HepG2 (cell line): ENCODE results near the gene PPY. TPM values are rescaled to one million over a fixed set of nuclear protein-coding genes. Genes with fewer than 3 reads are reported as not detected.

Source experiments
- ATAC-seq: fragments of 200-7000 bp; cut with Tn5 transposase; 3 replicates; pipeline ENCODE4 v1.9.1; 2020; ENCODE audit warnings: mild to moderate bottlenecking, moderate library complexity
- BruUV-seq: library from RNA; stranded (reverse); fragments of 400-500 nt; replicated peaks from 2 replicates; lab custom pipeline; 2021; lab: Mats Ljungman, UMichigan
- CTCF ChIA-PET: fragments of 300-600 bp; formaldehyde crosslinking; extraction: SDS; loops from one replicate; lab custom pipeline; 2021; ENCODE audit warnings: low total read pairs, inconsistent platforms, low intra/inter-chr PET ratio; lab: Yijun Ruan, JAX
- POLR2A ChIA-PET: fragments of 350-600 bp; sonication (Branson Sonifier 250); formaldehyde crosslinking; loops from one replicate; lab custom pipeline; 2020; ENCODE audit warnings: antibody characterized with exemption, inconsistent platforms; lab: Yijun Ruan, JAX
- DNase-seq: peaks from one replicate; pipeline ENCODE4 v3.0.0-alpha.2; 2015; ENCODE audit warnings: low spot score
- FAIRE-seq: peaks from 3 replicates; lab custom pipeline; 2011; peaks lifted over from hg19 to GRCh38; lab: Jason Lieb, UNC
- H2AFZ ChIP-seq: one replicate; pipeline ENCODE4 v1.6.1; 2011; ENCODE audit warnings: low read length, inconsistent platforms
- H3K27ac ChIP-seq: fragments of 300-600 bp; 3 replicates; pipeline ENCODE4 v1.8.0; 2011; ENCODE audit warnings: mixed run types, mild to moderate bottlenecking, mixed read lengths, low read length, inconsistent platforms; ENCODE audit not compliant: insufficient read depth; ENCODE audit errors: extremely low read length
- H3K27me3 ChIP-seq, 2 experiments: fragments of 200-600 bp in 1 of 2; 2 replicates in 1 of 2; 3 replicates in 1 of 2; pipeline versions ENCODE4 v1.6.0 to v1.8.0; 2011; ENCODE audit warnings: low read length in 2 of 2, mild to moderate bottlenecking in 2 of 2, moderate library complexity in 2 of 2, inconsistent platforms in 1 of 2; ENCODE audit not compliant: insufficient read depth in 2 of 2, control insufficient read depth in 1 of 2
- H3K36me3 ChIP-seq, 2 experiments: fragments of 200-600 bp in 1 of 2; replicated peaks in 1 of 2; 2 replicates in 1 of 2; 3 replicates in 1 of 2; pipeline versions ENCODE4 v1.5.1 to v1.8.0; 2011; ENCODE audit warnings: low read length in 2 of 2, inconsistent platforms in 1 of 2; ENCODE audit not compliant: insufficient read depth in 2 of 2, control insufficient read depth in 1 of 2
- H3K4me1 ChIP-seq: 2 replicates; pipeline ENCODE4 v1.5.1; 2012; ENCODE audit warnings: low read length, inconsistent platforms; ENCODE audit not compliant: insufficient read depth
- H3K4me2 ChIP-seq: 2 replicates; pipeline ENCODE4 v1.6.0; 2011; ENCODE audit warnings: low read depth, low read length, inconsistent platforms
- H3K4me3 ChIP-seq, 3 experiments: fragments of 200-600 bp in 1 of 3; sonication (generic), shearing (Covaris generic) in 1 of 3; replicated peaks in 1 of 3; 2 replicates each; pipeline ENCODE4 v1.5.1; 2011 to 2016; ENCODE audit warnings: low read length in 3 of 3, inconsistent platforms in 2 of 3, low read depth in 2 of 3, mild to moderate bottlenecking in 2 of 3, control low read depth in 1 of 3, mixed read lengths in 1 of 3; ENCODE audit not compliant: insufficient read depth in 1 of 3
- H3K79me2 ChIP-seq: one replicate; pipeline ENCODE4 v1.6.1; 2011; ENCODE audit warnings: low read length, inconsistent platforms; ENCODE audit not compliant: insufficient read depth
- H3K9ac ChIP-seq: 2 replicates; pipeline ENCODE4 v1.6.0; 2011; ENCODE audit warnings: mild to moderate bottlenecking, low read depth, low read length, inconsistent platforms; ENCODE audit not compliant: insufficient read depth
- H3K9me3 ChIP-seq: 2 replicates; pipeline ENCODE4 v1.5.1; 2012; ENCODE audit warnings: mild to moderate bottlenecking, low read length
- H4K20me1 ChIP-seq: 2 replicates; pipeline ENCODE4 v1.6.0; 2011; ENCODE audit warnings: inconsistent platforms, mild to moderate bottlenecking, low read length, moderate library complexity; ENCODE audit not compliant: insufficient read depth
- DRAP1 ChIP-seq: IDR thresholded peaks from 2 replicates; pipeline ENCODE4 v1.6.1; 2016; ENCODE audit warnings: missing genetic modification reagents, missing compliant biosample characterization
- HOXA9 ChIP-seq: sonication (generic); formaldehyde crosslinking; IDR thresholded peaks from 2 replicates; pipeline ENCODE4 v1.8.1; 2022; ENCODE audit warnings: missing genetic modification reagents, mild to moderate bottlenecking, moderate library complexity, borderline replicate concordance
- WGBS: methylation state at CpG from one replicate; pipeline ENCODE4 v1.1.6; 2017; ENCODE audit warnings: low lambda C conversion rate; 5-methylcytosine and 5-hydroxymethylcytosine counted together
- in situ Hi-C: cut with HindIII; loops from 2 replicates; pipeline ENCODE4 v1.10.0; 2017; ENCODE audit warnings: low pct_unique_long_range_greater_than_20kb; ENCODE audit not compliant: extremely low pct_ligation_motif_present
- intact Hi-C: fragments of 100-400 bp; cut with micrococcal nuclease; formaldehyde crosslinking; loops from one replicate; pipeline ENCODE4 v1.10.0; 2022; ENCODE audit not compliant: unreplicated experiment
- polyA plus RNA-seq, 8 experiments: library from polyadenylated mRNA; depleted of rRNA in 3 of 8; stranded (reverse) in 7 of 8; unstranded in 1 of 8; fragments of >200 nt; fragmentation: Illumina TruSeq in 4 of 8; extraction: Trizol in 4 of 8; gene quantifications; 2 replicates each; pipeline versions ENCODE4 v1.2.1 to v1.2.3, GENCODE V29; 2011 to 2016; ENCODE audit warnings: low read depth in 4 of 8, missing spikeins in 1 of 8, mixed read lengths in 1 of 8; ENCODE audit not compliant: insufficient read depth in 1 of 8
- total RNA-seq, 5 experiments: library from RNA; depleted of rRNA; stranded (reverse); fragments of >200 nt; fragmentation: Illumina TruSeq; extraction: Trizol; gene quantifications; 2 replicates each; pipeline ENCODE4 v1.2.3, GENCODE V29; 2016; ENCODE audit warnings: low read depth in 1 of 5
- TF ChIP-seq, protein P1 (sequence below): sonication (generic); formaldehyde crosslinking; IDR thresholded peaks from 2 replicates; pipeline ENCODE4 v1.5.1; 2020; ENCODE audit warnings: mild to moderate bottlenecking, missing genetic modification reagents, borderline replicate concordance
- TF ChIP-seq, protein P2 (sequence below), 2 experiments: sonication (generic) in 1 of 2; formaldehyde crosslinking in 1 of 2; IDR thresholded peaks; 2 replicates each; pipeline versions ENCODE4 v1.4.0 to v1.6.1; 2016 to 2020; ENCODE audit warnings: borderline replicate concordance in 1 of 2, low read depth in 1 of 2, mild to moderate bottlenecking in 1 of 2, missing genetic modification reagents in 1 of 2

Gene PPY
- total and polyA plus RNA-seq, 2 of the 13 experiments (the other 11 are each of a cell fraction or from before 2014, with no cell fraction given), result not detected

GRCh38 chr17:43891851-43892646 is 50.2 kb downstream of the PPY start:
- Histone ChIP-seq H2AFZ (no peak overlapping the region), H3K36me3 (no peaks in the 10 kb centered on the region), H3K79me2 (no peaks in the 10 kb centered on the region), H3K9ac (no peak overlapping the region), H3K4me3 (no peak overlapping the region), H4K20me1 (no peaks in the 10 kb centered on the region), H3K4me2 (no peak overlapping the region), H3K4me1 (peaks cover 17% of the 10 kb centered on the region), H3K27me3 (peaks cover 1 to 12% of the 10 kb centered on the region in 2 experiments; a peak in 3 of 5 replicates), H3K9me3 (no peaks in the 10 kb centered on the region), H3K27ac (no peak overlapping the region)
- ChIA-PET CTCF (no interaction called here), POLR2A (no interaction called here)
- in situ Hi-C loops (no loop called here), intact Hi-C loops (no loop called here)
- BruUV-seq, result no TSS peak
- TF ChIP-seq, protein P1, sequence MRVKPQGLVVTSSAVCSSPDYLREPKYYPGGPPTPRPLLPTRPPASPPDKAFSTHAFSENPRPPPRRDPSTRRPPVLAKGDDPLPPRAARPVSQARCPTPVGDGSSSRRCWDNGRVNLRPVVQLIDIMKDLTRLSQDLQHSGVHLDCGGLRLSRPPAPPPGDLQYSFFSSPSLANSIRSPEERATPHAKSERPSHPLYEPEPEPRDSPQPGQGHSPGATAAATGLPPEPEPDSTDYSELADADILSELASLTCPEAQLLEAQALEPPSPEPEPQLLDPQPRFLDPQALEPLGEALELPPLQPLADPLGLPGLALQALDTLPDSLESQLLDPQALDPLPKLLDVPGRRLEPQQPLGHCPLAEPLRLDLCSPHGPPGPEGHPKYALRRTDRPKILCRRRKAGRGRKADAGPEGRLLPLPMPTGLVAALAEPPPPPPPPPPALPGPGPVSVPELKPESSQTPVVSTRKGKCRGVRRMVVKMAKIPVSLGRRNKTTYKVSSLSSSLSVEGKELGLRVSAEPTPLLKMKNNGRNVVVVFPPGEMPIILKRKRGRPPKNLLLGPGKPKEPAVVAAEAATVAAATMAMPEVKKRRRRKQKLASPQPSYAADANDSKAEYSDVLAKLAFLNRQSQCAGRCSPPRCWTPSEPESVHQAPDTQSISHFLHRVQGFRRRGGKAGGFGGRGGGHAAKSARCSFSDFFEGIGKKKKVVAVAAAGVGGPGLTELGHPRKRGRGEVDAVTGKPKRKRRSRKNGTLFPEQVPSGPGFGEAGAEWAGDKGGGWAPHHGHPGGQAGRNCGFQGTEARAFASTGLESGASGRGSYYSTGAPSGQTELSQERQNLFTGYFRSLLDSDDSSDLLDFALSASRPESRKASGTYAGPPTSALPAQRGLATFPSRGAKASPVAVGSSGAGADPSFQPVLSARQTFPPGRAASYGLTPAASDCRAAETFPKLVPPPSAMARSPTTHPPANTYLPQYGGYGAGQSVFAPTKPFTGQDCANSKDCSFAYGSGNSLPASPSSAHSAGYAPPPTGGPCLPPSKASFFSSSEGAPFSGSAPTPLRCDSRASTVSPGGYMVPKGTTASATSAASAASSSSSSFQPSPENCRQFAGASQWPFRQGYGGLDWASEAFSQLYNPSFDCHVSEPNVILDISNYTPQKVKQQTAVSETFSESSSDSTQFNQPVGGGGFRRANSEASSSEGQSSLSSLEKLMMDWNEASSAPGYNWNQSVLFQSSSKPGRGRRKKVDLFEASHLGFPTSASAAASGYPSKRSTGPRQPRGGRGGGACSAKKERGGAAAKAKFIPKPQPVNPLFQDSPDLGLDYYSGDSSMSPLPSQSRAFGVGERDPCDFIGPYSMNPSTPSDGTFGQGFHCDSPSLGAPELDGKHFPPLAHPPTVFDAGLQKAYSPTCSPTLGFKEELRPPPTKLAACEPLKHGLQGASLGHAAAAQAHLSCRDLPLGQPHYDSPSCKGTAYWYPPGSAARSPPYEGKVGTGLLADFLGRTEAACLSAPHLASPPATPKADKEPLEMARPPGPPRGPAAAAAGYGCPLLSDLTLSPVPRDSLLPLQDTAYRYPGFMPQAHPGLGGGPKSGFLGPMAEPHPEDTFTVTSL (CRISPR knock-in tag), result no peak
- TF ChIP-seq DRAP1, result no peak
- TF ChIP-seq, protein P2, sequence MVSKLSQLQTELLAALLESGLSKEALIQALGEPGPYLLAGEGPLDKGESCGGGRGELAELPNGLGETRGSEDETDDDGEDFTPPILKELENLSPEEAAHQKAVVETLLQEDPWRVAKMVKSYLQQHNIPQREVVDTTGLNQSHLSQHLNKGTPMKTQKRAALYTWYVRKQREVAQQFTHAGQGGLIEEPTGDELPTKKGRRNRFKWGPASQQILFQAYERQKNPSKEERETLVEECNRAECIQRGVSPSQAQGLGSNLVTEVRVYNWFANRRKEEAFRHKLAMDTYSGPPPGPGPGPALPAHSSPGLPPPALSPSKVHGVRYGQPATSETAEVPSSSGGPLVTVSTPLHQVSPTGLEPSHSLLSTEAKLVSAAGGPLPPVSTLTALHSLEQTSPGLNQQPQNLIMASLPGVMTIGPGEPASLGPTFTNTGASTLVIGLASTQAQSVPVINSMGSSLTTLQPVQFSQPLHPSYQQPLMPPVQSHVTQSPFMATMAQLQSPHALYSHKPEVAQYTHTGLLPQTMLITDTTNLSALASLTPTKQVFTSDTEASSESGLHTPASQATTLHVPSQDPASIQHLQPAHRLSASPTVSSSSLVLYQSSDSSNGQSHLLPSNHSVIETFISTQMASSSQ (IDR thresholded peaks at IDR 0.05; ENCODE audit: low read depth), result no peak
- TF ChIP-seq, protein P2 (CRISPR knock-in tag; IDR thresholded peaks at IDR 0.05; ENCODE audit: borderline replicate concordance), result no peak
- no peak for TF ChIP-seq HOXA9 (CRISPR knock-in tag)
- DNase-seq (no peak), FAIRE-seq (no peak), ATAC-seq (no peak; the same call in 2 of the 3 replicates)
- 55% methylated on average over 5 of the region's 5 CpGs for WGBS
